Measurements from ENCODE around the gene MPP3.
"Not testable (repeated sequence)": the region's sequence is repeated elsewhere in the genome, so short reads cannot be mapped to it uniquely, and the experiment has no call there.

MPP3 gene

DNA sequence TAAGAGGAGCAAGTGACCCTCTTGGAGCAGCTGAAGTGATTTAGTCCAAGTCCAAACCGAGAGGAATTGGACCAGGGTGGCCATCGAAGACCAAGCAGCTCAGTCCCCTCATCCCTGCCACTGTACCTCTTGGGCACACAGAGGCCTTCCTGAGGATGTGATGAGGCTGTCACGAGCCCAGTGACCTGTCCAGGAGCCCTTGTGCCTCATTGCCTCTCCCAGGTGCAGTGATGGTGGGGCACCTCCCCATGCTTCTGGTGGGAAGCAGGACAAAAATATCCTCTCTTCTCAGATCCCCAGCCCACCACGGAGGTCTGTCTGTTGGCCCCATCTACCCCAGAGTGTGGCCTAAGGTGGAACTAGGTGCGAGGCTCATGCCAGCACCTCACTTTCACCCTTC lies 11.3 kb upstream of the MPP3 start:
- no peak overlapping the region for H2AFZ ChIP-seq (ENCODE audit: low read depth, low read length)
- no peak overlapping the region for H3K4me3 ChIP-seq (ENCODE audit: low read depth in 1 of 2, low read length in 2 of 2)
- no peaks in the 10 kb centered on the region for H3K79me2 ChIP-seq (ENCODE audit: insufficient read depth, low read length)
- DNase-seq (no peak), ATAC-seq (ENCODE audit: insufficient read depth, low read depth) (no peak)
- no peak overlapping the region for H3K27ac ChIP-seq (ENCODE audit: low read length)
- no peak overlapping the region for H3K9ac ChIP-seq (ENCODE audit: low read depth, low read length)
- H3K9me3 ChIP-seq (ENCODE audit: insufficient read depth, low read length, severe bottlenecking): no peaks in the 10 kb centered on the region
- H4K20me1 ChIP-seq (ENCODE audit: insufficient read depth, low read length): 0 out of 2 replicates have a peak, but pooled peaks cover 4% of the 10 kb centered on the region
- H3K4me1 ChIP-seq (ENCODE audit: insufficient read depth, low read length): no peaks in the 10 kb centered on the region
- peaks cover 11% of the 10 kb centered on the region for H3K27me3 ChIP-seq (ENCODE audit: insufficient read depth, low read length, poor library complexity)
- TF ChIP-seq, protein P1, sequence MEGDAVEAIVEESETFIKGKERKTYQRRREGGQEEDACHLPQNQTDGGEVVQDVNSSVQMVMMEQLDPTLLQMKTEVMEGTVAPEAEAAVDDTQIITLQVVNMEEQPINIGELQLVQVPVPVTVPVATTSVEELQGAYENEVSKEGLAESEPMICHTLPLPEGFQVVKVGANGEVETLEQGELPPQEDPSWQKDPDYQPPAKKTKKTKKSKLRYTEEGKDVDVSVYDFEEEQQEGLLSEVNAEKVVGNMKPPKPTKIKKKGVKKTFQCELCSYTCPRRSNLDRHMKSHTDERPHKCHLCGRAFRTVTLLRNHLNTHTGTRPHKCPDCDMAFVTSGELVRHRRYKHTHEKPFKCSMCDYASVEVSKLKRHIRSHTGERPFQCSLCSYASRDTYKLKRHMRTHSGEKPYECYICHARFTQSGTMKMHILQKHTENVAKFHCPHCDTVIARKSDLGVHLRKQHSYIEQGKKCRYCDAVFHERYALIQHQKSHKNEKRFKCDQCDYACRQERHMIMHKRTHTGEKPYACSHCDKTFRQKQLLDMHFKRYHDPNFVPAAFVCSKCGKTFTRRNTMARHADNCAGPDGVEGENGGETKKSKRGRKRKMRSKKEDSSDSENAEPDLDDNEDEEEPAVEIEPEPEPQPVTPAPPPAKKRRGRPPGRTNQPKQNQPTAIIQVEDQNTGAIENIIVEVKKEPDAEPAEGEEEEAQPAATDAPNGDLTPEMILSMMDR (IDR thresholded peaks at IDR 0.05; ENCODE audit: borderline replicate concordance, extremely low read depth, low read length, poor library complexity, severe bottlenecking): no peak
- no peak for TF ChIP-seq EZH2 (IDR thresholded peaks at IDR 0.05; ENCODE audit: borderline replicate concordance, low read depth, low read length, severe bottlenecking)
- no peak overlapping the region for H3K4me2 ChIP-seq (ENCODE audit: insufficient read depth, low read length)
- no peaks in the 10 kb centered on the region for H3K36me3 ChIP-seq (ENCODE audit: insufficient read depth, low read length)

DNA sequence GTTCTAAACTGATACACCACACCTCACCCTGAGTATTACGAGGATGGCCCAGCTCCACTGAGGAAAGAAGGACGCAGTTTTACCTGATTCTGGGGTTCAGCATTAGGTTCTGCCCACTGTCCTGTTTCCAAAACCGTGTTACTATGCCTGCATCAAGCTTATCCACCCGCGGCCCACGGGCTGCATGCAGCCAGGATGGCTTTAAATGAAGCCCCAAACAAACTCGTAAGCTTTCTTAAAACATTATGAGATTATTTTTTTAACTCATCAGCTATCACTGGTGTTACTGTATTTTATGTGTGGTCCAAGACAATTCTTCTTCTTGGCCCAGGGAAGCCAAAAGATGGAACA lies 10.0 kb upstream of the MPP3 start:
- no peak for ATAC-seq (ENCODE audit: insufficient read depth, low read depth)
- Histone ChIP-seq H2AFZ (ENCODE audit: low read depth, low read length) (no peak overlapping the region), H3K9ac (ENCODE audit: low read depth, low read length) (no peak overlapping the region), H4K20me1 (ENCODE audit: insufficient read depth, low read length) (0 out of 2 replicates have a peak, but pooled peaks cover 4% of the 10 kb centered on the region), H3K27me3 (ENCODE audit: insufficient read depth, low read length, poor library complexity) (peaks cover 11% of the 10 kb centered on the region), H3K36me3 (ENCODE audit: insufficient read depth, low read length) (no peaks in the 10 kb centered on the region), H3K79me2 (ENCODE audit: insufficient read depth, low read length) (no peaks in the 10 kb centered on the region), H3K27ac (ENCODE audit: low read length) (no peak overlapping the region), H3K4me3 (ENCODE audit: low read depth in 1 of 2, low read length in 2 of 2) (no peak overlapping the region), H3K4me1 (ENCODE audit: insufficient read depth, low read length) (no peaks in the 10 kb centered on the region), H3K4me2 (ENCODE audit: insufficient read depth, low read length) (no peak overlapping the region), H3K9me3 (ENCODE audit: insufficient read depth, low read length, severe bottlenecking) (no peaks in the 10 kb centered on the region)
- TF ChIP-seq, protein P1 (IDR thresholded peaks at IDR 0.05; ENCODE audit: borderline replicate concordance, extremely low read depth, low read length, poor library complexity, severe bottlenecking): no peak
- TF ChIP-seq EZH2 (IDR thresholded peaks at IDR 0.05; ENCODE audit: borderline replicate concordance, low read depth, low read length, severe bottlenecking): no peak
- no peak for DNase-seq

DNA sequence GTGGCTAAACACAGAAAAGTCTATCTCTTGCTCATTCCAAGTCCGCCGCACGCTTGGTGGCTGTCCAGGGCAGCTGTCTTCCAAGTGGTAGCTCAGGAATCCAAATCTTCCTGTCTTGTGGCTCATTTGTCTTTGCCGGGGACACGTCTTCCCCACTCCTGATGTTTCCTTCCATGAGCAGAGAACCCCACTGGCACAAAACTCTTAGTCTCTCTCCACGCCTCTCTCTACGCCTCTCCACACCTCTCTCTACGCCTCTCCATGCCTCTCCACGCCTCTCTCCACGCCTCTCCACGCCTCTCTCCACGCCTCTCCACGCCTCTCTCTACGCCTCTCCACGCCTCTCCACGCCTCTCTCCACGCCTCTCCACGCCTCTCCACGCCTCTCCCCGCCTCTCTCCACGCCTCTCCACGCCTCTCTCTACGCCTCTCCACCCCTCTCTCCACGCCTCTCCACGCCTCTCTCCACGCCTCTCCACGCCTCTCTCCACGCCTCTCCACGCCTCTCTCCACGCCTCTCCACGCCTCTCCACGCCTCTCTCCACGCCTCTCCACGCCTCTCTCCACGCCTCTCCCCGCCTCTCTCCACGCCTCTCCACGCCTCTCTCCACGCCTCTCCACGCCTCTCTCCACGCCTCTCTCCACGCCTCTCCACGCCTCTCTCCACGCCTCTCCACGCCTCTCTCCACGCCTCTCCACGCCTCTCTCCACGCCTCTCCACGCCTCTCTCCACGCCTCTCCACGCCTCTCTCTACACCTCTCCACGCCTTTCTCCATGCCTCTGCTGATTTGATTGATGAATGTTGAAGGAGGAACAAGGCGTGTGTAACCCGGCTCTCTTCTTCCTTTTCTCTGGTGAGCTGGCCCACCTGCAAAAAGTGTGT lies 9.4 kb upstream of the MPP3 start:
- not testable (repeated sequence) for H3K79me2 ChIP-seq (ENCODE audit: insufficient read depth, low read length); ATAC-seq (ENCODE audit: insufficient read depth, low read depth); H3K9ac ChIP-seq (ENCODE audit: low read depth, low read length); H3K36me3 ChIP-seq (ENCODE audit: insufficient read depth, low read length); H3K4me3 ChIP-seq (ENCODE audit: low read depth in 1 of 2, low read length in 2 of 2); DNase-seq; H3K9me3 ChIP-seq (ENCODE audit: insufficient read depth, low read length, severe bottlenecking); H3K4me2 ChIP-seq (ENCODE audit: insufficient read depth, low read length); H3K27ac ChIP-seq (ENCODE audit: low read length); H3K4me1 ChIP-seq (ENCODE audit: insufficient read depth, low read length); H2AFZ ChIP-seq (ENCODE audit: low read depth, low read length); H4K20me1 ChIP-seq (ENCODE audit: insufficient read depth, low read length)
- peaks cover 11% of the 10 kb centered on the region for H3K27me3 ChIP-seq (ENCODE audit: insufficient read depth, low read length, poor library complexity)

- Histone ChIP-seq H4K20me1 (ENCODE audit: insufficient read depth, low read length) (0 out of 2 replicates have a peak, but pooled peaks cover 4% of the 10 kb centered on the region), H3K9ac (ENCODE audit: low read depth, low read length) (no peak overlapping the region), H2AFZ (ENCODE audit: low read depth, low read length) (no peak overlapping the region), H3K27me3 (ENCODE audit: insufficient read depth, low read length, poor library complexity) (peaks cover 11% of the 10 kb centered on the region), H3K27ac (ENCODE audit: low read length) (no peak overlapping the region), H3K4me1 (ENCODE audit: insufficient read depth, low read length) (no peaks in the 10 kb centered on the region), H3K36me3 (ENCODE audit: insufficient read depth, low read length) (no peaks in the 10 kb centered on the region), H3K4me2 (ENCODE audit: insufficient read depth, low read length) (no peak overlapping the region), H3K79me2 (ENCODE audit: insufficient read depth, low read length) (no peaks in the 10 kb centered on the region), H3K9me3 (ENCODE audit: insufficient read depth, low read length, severe bottlenecking) (no peaks in the 10 kb centered on the region), H3K4me3 (ENCODE audit: low read depth in 1 of 2, low read length in 2 of 2) (no peak overlapping the region)
- DNase-seq: no peak
- TF ChIP-seq, protein P1 (IDR thresholded peaks at IDR 0.05; ENCODE audit: borderline replicate concordance, extremely low read depth, low read length, poor library complexity, severe bottlenecking): no peak
- no peak for TF ChIP-seq EZH2 (IDR thresholded peaks at IDR 0.05; ENCODE audit: borderline replicate concordance, low read depth, low read length, severe bottlenecking)
- ATAC-seq (ENCODE audit: insufficient read depth, low read depth): no peak
Measured at GRCh38 chr17:43841282-43841681, 8.3 kb upstream of the MPP3 start.
